ENCODE results near the gene FPGT.
A peak's percentile ranks its signal among the peaks of the same experiment; 100 is the strongest.
"Not testable (repeated sequence)": the region's sequence is repeated elsewhere in the genome, so short reads cannot be mapped to it uniquely, and the experiment has no call there.

FPGT gene

DNA sequence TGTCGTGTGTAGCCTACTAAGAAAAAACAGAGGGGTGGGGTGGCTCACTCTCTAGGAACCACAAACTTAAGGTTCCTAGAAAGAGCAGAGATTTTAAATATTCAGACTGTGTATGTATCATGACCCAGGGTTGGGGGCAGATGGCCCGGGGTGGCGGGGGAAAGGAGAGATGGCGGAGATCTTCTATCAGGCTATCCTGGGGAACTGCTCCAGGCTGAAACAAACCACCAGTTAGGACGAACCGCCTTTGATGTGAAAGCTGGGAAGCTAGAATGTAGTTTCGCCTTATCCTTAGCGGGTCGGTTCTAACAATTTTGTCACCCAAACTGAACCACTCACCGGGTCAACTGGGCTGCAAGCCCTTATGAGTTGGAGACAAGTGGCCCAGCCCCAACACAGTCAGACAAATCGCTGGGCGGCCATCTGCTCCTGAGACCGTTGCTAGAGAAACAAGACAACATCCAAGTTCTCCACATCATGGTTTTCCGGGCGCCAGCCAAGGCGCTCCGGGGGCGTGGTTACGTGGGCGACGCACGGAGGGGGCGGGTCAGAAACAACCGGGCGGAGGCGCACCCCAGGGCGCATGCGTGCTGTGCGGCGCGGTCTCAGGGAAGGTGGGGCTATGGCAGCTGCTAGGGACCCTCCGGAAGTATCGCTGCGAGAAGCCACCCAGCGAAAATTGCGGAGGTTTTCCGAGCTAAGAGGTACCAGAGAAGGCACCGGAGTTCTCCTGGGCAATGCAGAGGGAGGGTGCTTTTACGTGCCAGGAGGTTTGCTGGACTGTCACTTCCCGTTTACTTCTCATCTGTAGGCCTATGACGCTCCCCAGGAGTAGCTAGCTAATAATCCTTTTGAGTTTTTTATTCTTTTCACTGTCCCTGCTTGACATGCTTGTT, at the start of gene FPGT, which contains the start of gene LRRIQ3:
Gene FPGT, plus strand, starts transcription at position 586 of the 896 bp plus-strand sequence. Its CDS starts 37 bp downstream, at position 623.
Gene LRRIQ3, minus strand, starts transcription at position 520 of the 896 bp plus-strand sequence. CDS start 14,492 bp downstream, outside the sequence.
- Histone ChIP-seq H3K4me3 (ENCODE audit: severe bottlenecking) (peak within 1 kb of the TSS; percentile 46), H3K4me1 (ENCODE audit: insufficient read depth, poor library complexity, severe bottlenecking) (no peaks in the 10 kb centered on the region), H3K36me3 (ENCODE audit: low read depth) (peaks cover 25% of the 10 kb centered on the region), H3K27me3 (ENCODE audit: insufficient read depth, poor library complexity, severe bottlenecking) (no peaks in the 10 kb centered on the region), H3K9me3 (ENCODE audit: severe bottlenecking) (no peaks in the 10 kb centered on the region), H3K27ac (ENCODE audit: poor library complexity, severe bottlenecking) (peak within 1 kb of the TSS; percentile 32)
- ATAC-seq (ENCODE audit: low read depth): peak; percentile 95
- TF ChIP-seq, protein P1, sequence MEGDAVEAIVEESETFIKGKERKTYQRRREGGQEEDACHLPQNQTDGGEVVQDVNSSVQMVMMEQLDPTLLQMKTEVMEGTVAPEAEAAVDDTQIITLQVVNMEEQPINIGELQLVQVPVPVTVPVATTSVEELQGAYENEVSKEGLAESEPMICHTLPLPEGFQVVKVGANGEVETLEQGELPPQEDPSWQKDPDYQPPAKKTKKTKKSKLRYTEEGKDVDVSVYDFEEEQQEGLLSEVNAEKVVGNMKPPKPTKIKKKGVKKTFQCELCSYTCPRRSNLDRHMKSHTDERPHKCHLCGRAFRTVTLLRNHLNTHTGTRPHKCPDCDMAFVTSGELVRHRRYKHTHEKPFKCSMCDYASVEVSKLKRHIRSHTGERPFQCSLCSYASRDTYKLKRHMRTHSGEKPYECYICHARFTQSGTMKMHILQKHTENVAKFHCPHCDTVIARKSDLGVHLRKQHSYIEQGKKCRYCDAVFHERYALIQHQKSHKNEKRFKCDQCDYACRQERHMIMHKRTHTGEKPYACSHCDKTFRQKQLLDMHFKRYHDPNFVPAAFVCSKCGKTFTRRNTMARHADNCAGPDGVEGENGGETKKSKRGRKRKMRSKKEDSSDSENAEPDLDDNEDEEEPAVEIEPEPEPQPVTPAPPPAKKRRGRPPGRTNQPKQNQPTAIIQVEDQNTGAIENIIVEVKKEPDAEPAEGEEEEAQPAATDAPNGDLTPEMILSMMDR (IDR thresholded peaks at IDR 0.05; ENCODE audit: poor library complexity, severe bottlenecking): no peak
- peak; percentile 82 for DNase-seq (ENCODE audit: low spot score)

DNA sequence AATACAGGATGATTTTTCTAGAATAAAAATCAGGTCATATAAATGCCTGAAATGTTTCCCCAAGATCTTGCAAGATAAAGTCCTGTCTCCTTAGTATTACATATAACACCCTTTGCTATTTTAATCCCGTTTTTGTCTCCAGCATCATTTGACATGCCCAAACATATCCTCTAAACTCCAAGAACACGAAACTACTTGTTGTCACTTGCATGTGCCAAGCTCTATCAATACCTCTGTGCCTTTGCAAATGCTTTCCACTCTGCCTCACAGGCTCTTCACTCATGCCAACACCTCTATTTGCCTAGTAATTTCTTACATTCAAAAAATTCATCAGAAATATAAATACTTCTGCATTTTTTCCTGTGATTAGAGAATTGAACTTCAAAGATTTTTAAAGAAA, 38.0 kb upstream of the FPGT start:
- TF ChIP-seq, protein P1 (IDR thresholded peaks at IDR 0.05; ENCODE audit: poor library complexity, severe bottlenecking): no peak
- ATAC-seq (ENCODE audit: low read depth) (peak; percentile 56; the same call in 2 of the 3 replicates), DNase-seq (ENCODE audit: low spot score) (no peak)
- Histone ChIP-seq H3K9me3 (ENCODE audit: severe bottlenecking) (no peaks in the 10 kb centered on the region), H3K4me1 (ENCODE audit: insufficient read depth, poor library complexity, severe bottlenecking) (no peaks in the 10 kb centered on the region), H3K4me3 (ENCODE audit: severe bottlenecking) (no peak overlapping the region), H3K27ac (ENCODE audit: poor library complexity, severe bottlenecking) (no peak overlapping the region), H3K27me3 (ENCODE audit: insufficient read depth, poor library complexity, severe bottlenecking) (peaks cover 2% of the 10 kb centered on the region), H3K36me3 (ENCODE audit: low read depth) (no peaks in the 10 kb centered on the region)

DNA sequence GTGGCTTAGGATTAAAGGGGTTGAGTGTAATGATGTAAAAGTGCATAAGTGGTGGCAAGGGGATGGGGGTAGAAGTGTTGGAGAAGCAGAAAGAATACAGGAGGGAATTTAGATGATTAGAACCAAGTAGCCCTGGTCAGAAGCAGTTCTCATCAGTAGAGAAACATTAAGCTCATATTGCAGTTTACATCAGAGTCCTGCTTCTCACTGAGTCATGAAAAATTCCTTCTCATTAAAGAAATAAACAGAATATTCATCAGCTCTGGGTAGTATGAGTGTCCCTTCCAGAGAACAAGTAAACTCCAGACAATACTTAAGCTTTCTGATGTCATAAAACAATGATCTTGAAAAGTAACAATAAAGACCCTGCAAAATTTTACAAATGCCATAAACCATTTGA, 36.5 kb upstream of the FPGT start:
- TF ChIP-seq, protein P1 (IDR thresholded peaks at IDR 0.05; ENCODE audit: poor library complexity, severe bottlenecking): no peak
- ATAC-seq (ENCODE audit: low read depth) (no peak), DNase-seq (ENCODE audit: low spot score) (no peak)
- no peak overlapping the region for H3K27ac ChIP-seq (ENCODE audit: poor library complexity, severe bottlenecking)
- H3K4me1 ChIP-seq (ENCODE audit: insufficient read depth, poor library complexity, severe bottlenecking): no peaks in the 10 kb centered on the region
- peaks cover 2% of the 10 kb centered on the region for H3K27me3 ChIP-seq (ENCODE audit: insufficient read depth, poor library complexity, severe bottlenecking)
- H3K4me3 ChIP-seq (ENCODE audit: severe bottlenecking): no peak overlapping the region
- no peaks in the 10 kb centered on the region for H3K9me3 ChIP-seq (ENCODE audit: severe bottlenecking)
- H3K36me3 ChIP-seq (ENCODE audit: low read depth): no peaks in the 10 kb centered on the region

DNA sequence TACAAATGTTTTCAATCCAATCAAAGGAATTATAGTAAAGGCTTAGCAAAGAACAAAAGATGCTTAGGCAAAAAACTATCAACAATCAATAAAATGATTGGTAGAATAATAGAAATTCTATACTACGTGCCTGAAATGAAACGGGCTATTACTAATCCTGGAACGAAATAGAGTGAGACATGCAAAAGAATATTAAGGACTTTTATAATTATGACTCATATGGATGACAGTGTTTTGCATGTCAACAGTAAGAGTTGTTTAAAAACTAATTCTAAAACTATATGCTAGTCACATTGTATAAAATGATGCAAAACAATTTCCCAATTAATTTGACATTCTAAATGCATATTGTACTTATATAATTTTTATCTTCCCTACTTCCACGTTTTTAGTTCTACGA, 35.7 kb upstream of the FPGT start:
- no peak overlapping the region for H3K4me3 ChIP-seq (ENCODE audit: severe bottlenecking)
- H3K27me3 ChIP-seq (ENCODE audit: insufficient read depth, poor library complexity, severe bottlenecking): peaks cover 2% of the 10 kb centered on the region
- TF ChIP-seq, protein P1 (IDR thresholded peaks at IDR 0.05; ENCODE audit: poor library complexity, severe bottlenecking): no peak
- H3K27ac ChIP-seq (ENCODE audit: poor library complexity, severe bottlenecking): no peak overlapping the region
- H3K4me1 ChIP-seq (ENCODE audit: insufficient read depth, poor library complexity, severe bottlenecking): no peaks in the 10 kb centered on the region
- no peaks in the 10 kb centered on the region for H3K9me3 ChIP-seq (ENCODE audit: severe bottlenecking)
- DNase-seq (ENCODE audit: low spot score) (no peak), ATAC-seq (ENCODE audit: low read depth) (no peak)
- no peaks in the 10 kb centered on the region for H3K36me3 ChIP-seq (ENCODE audit: low read depth)

DNA sequence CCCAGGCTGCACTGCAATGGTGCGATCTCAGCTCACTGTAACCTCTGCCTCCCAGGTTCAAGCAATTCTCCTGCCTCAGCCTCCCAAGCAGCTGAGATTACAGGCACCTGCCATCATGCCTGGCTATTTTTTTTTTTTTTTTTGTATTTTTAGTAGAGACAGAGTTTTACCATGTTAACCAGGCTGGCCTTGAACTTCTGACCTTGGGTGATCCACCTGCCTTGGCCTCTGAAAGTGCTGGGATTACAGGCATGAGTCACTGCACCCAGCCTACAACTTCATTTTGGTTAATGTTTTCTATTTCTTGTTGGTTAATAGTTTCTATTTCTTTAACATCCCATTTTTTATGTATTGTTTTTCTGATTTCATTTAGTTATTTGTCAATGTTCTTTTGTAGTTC, 23.6 kb upstream of the FPGT start:
- DNase-seq (ENCODE audit: low spot score); ATAC-seq (ENCODE audit: low read depth); H3K36me3 ChIP-seq (ENCODE audit: low read depth); H3K9me3 ChIP-seq (ENCODE audit: severe bottlenecking); H3K27ac ChIP-seq (ENCODE audit: poor library complexity, severe bottlenecking); H3K27me3 ChIP-seq (ENCODE audit: insufficient read depth, poor library complexity, severe bottlenecking); H3K4me3 ChIP-seq (ENCODE audit: severe bottlenecking); H3K4me1 ChIP-seq (ENCODE audit: insufficient read depth, poor library complexity, severe bottlenecking): not testable (repeated sequence)

Data from RWPE2 (cell line).